NB4 (cell line): ENCODE results near the gene GABRB3.

Experiments used
- DNase-seq: peaks from one replicate; pipeline ENCODE4 v3.0.0; 2010; ENCODE audit warnings: low read depth
- H3K4me3 ChIP-seq: one replicate; pipeline ENCODE4 v1.5.1; 2011; ENCODE audit warnings: mild to moderate bottlenecking, low read depth, low read length, moderate library complexity
- CTCF ChIP-seq: IDR thresholded peaks from one replicate; pipeline ENCODE4 v1.5.1; 2012; ENCODE audit warnings: low read depth, low read length
- MAX ChIP-seq: IDR thresholded peaks from 2 replicates; pipeline ENCODE4 v1.6.1; 2011; ENCODE audit warnings: low read depth, low read length
- MYC ChIP-seq: IDR thresholded peaks from 2 replicates; pipeline ENCODE4 v1.6.1; 2011; ENCODE audit warnings: low read depth, low read length
- POLR2A ChIP-seq: IDR thresholded peaks from 2 replicates; pipeline ENCODE4 v1.6.1; 2011; ENCODE audit warnings: mild to moderate bottlenecking; ENCODE audit not compliant: insufficient read length; ENCODE audit errors: extremely low read depth

The GABRB3 gene

GRCh38 chr15:26641144-26641543, 131.7 kb downstream of the GABRB3 start:
- TF ChIP-seq CTCF = no peak
- no peak for TF ChIP-seq MYC
- TF ChIP-seq MAX = no peak
- TF ChIP-seq POLR2A = no peak
- DNase-seq = no peak
- H3K4me3 ChIP-seq = no peak overlapping the region

- DNase-seq = no peak
- H3K4me3 ChIP-seq = no peak overlapping the region
- no peak for TF ChIP-seq POLR2A
- no peak for TF ChIP-seq MYC
- TF ChIP-seq MAX = no peak
- TF ChIP-seq CTCF = no peak
Measured at GRCh38 chr15:26640601-26641000, 132.3 kb downstream of the GABRB3 start.

GRCh38 chr15:26639966-26640365, 132.9 kb downstream of the GABRB3 start:
- no peak for TF ChIP-seq POLR2A
- no peak for TF ChIP-seq MYC
- TF ChIP-seq MAX = no peak
- TF ChIP-seq CTCF = no peak
- no peak overlapping the region for H3K4me3 ChIP-seq
- DNase-seq = no peak

- no peak overlapping the region for H3K4me3 ChIP-seq
- no peak for TF ChIP-seq MAX
- TF ChIP-seq POLR2A = no peak
- no peak for TF ChIP-seq MYC
- TF ChIP-seq CTCF = no peak
- DNase-seq = no peak
Measured at GRCh38 chr15:26635614-26636013, 137.3 kb downstream of the GABRB3 start.

GRCh38 chr15:26635105-26635504, 137.8 kb downstream of the GABRB3 start:
- H3K4me3 ChIP-seq = no peak overlapping the region
- no peak for DNase-seq
- no peak for TF ChIP-seq MAX
- no peak for TF ChIP-seq MYC
- no peak for TF ChIP-seq CTCF
- TF ChIP-seq POLR2A = no peak

- TF ChIP-seq MAX (no peak), CTCF (no peak), POLR2A (no peak), MYC (no peak)
- no peak for DNase-seq
- no peak overlapping the region for H3K4me3 ChIP-seq
Measured at GRCh38 chr15:26634319-26634718, 138.5 kb downstream of the GABRB3 start.
